ENCODE results near the gene RAB7A. TPM values are rescaled to one million over a fixed set of nuclear protein-coding genes. Genes with fewer than 3 reads are reported as not detected.
"Not testable (repeated sequence)": the region's sequence is repeated elsewhere in the genome, so short reads cannot be mapped to it uniquely, and the experiment has no call there.

The RAB7A gene
- total RNA-seq, 1 donor from 2014 or later: 270 TPM

GRCh38 chr3:128710816-128711433, 15.1 kb upstream of the RAB7A start:
- no peak for DNase-seq (ENCODE audit: low spot score)

- DNase-seq (ENCODE audit: low spot score): no peak
These were observed 13.1 kb upstream of the RAB7A start for GRCh38 chr3:128712848-128713247.

GRCh38 chr3:128714887-128715491, 11.0 kb upstream of the RAB7A start:
- DNase-seq (ENCODE audit: low spot score): no peak

GRCh38 chr3:128718892-128719291, 7.1 kb upstream of the RAB7A start:
- not testable (repeated sequence) for DNase-seq (ENCODE audit: low spot score)

- DNase-seq (ENCODE audit: low spot score): no peak
These were observed 5.1 kb upstream of the RAB7A start for GRCh38 chr3:128720891-128721290.

GRCh38 chr3:128723477-128723876, 2.5 kb upstream of the RAB7A start:
- no peak for DNase-seq (ENCODE audit: low spot score)

GRCh38 chr3:128725547-128726022, 398 bp upstream of the RAB7A start:
- no peak for DNase-seq (ENCODE audit: low spot score)

- no peak for DNase-seq (ENCODE audit: low spot score)
These were observed 1.1 kb downstream of the RAB7A start for GRCh38 chr3:128727059-128727458.

- DNase-seq (ENCODE audit: low spot score): no peak
These were observed 1.5 kb downstream of the RAB7A start for GRCh38 chr3:128727485-128727884.

GRCh38 chr3:128727996-128728395, 2.0 kb downstream of the RAB7A start:
- no peak for DNase-seq (ENCODE audit: low spot score)

GRCh38 chr3:128728521-128728920, 2.5 kb downstream of the RAB7A start:
- DNase-seq (ENCODE audit: low spot score): not testable (repeated sequence)

GRCh38 chr3:128730471-128730870, 4.5 kb downstream of the RAB7A start:
- no peak for DNase-seq (ENCODE audit: low spot score)

- no peak for DNase-seq (ENCODE audit: low spot score)
These were observed 8.7 kb downstream of the RAB7A start for GRCh38 chr3:128734523-128735189.

GRCh38 chr3:128735287-128735686, 9.3 kb downstream of the RAB7A start:
- no peak for DNase-seq (ENCODE audit: low spot score)

- DNase-seq (ENCODE audit: low spot score): no peak
These were observed 9.9 kb downstream of the RAB7A start for GRCh38 chr3:128735884-128736283.

- DNase-seq (ENCODE audit: low spot score): no peak
These were observed 10.6 kb downstream of the RAB7A start for GRCh38 chr3:128736601-128737000.

- DNase-seq (ENCODE audit: low spot score): no peak
These were observed 14.6 kb downstream of the RAB7A start for GRCh38 chr3:128740621-128741020.

- no peak for DNase-seq (ENCODE audit: low spot score)
These were observed 17.0 kb downstream of the RAB7A start for GRCh38 chr3:128742821-128743594.

- DNase-seq (ENCODE audit: low spot score): no peak
These were observed 19.8 kb downstream of the RAB7A start for GRCh38 chr3:128745742-128746141.

- no peak for DNase-seq (ENCODE audit: low spot score)
These were observed 20.9 kb downstream of the RAB7A start for GRCh38 chr3:128746881-128747280.

GRCh38 chr3:128748557-128748956, 22.6 kb downstream of the RAB7A start:
- DNase-seq (ENCODE audit: low spot score): no peak

- no peak for DNase-seq (ENCODE audit: low spot score)
These were observed 23.1 kb downstream of the RAB7A start for GRCh38 chr3:128749035-128749434.

Data from ureter (tissue), 1 donor.